ENCODE results near the gene CEACAM1. TPM values are rescaled to one million over a fixed set of nuclear protein-coding genes. Genes with fewer than 3 reads are reported as not detected.

CEACAM1 gene
- total RNA-seq (33.1 TPM), polyA plus RNA-seq (ENCODE audit: insufficient read depth, low read depth, low replicate concordance) (34.3 TPM)
- long read RNA-seq, donor 1, partial matches to known transcripts: 0 of 1 reads
- long read RNA-seq, donor 1, other reads (novel, unspliced or antisense): 0 of 1 reads
- long read RNA-seq, donor 2, partial matches to known transcripts: 0 of 2 reads
- long read RNA-seq, donor 2, other reads (novel, unspliced or antisense): 0 of 2 reads
- long read RNA-seq, donor 3, partial matches to known transcripts: 0 of 6 reads
- long read RNA-seq, donor 3, other reads (novel, unspliced or antisense): 0 of 6 reads
- long read RNA-seq, donor 4: 0 reads
- long read RNA-seq, donor 5, partial matches to known transcripts: 0 of 1 reads
- long read RNA-seq, donor 5, other reads (novel, unspliced or antisense): 0 of 1 reads
- long read RNA-seq, donor 6, partial matches to known transcripts: 0 of 2 reads
- long read RNA-seq, donor 6, other reads (novel, unspliced or antisense): 0 of 2 reads
- long read RNA-seq, donor 7, partial matches to known transcripts: 3 of 10 reads
- long read RNA-seq, donor 7, other reads (novel, unspliced or antisense): 6 of 10 reads
- long read RNA-seq, donor 8, partial matches to known transcripts: 0 of 3 reads
- long read RNA-seq, donor 8, other reads (novel, unspliced or antisense): 0 of 3 reads
- long read RNA-seq, donor 9: 0 reads
- long read RNA-seq, donor 10, partial matches to known transcripts: 0 of 3 reads
- long read RNA-seq, donor 10, other reads (novel, unspliced or antisense): 0 of 3 reads

- no peaks in the 10 kb centered on the region for H3K36me3 ChIP-seq (ENCODE audit: control insufficient read depth in 2 of 3, insufficient read depth in 3 of 3, low read length in 3 of 3)
- FAIRE-seq (no peak), DNase-seq (peak in 1 of 5 donors; percentile 19)
- H3K27ac ChIP-seq (ENCODE audit: low read depth in 2 of 2, low read length in 2 of 2): peak within 1 kb of the TSS; percentile 87 to 89
- intact Hi-C loops (cut with DNase I): no loop called here
- TF ChIP-seq CTCF (IDR thresholded peaks at IDR 0.05; ENCODE audit: borderline replicate concordance, extremely low read depth, insufficient read depth): no peak
- peak within 1 kb of the TSS in 2 of 3 donors; percentile 67 to 68 for H3K4me3 ChIP-seq (ENCODE audit: low read length in 3 of 3)
- H3K9me3 ChIP-seq (ENCODE audit: control insufficient read depth in 2 of 3, insufficient read depth in 1 of 3, low read length in 3 of 3): no peaks in the 10 kb centered on the region
- no peaks in the 10 kb centered on the region for H3K27me3 ChIP-seq (ENCODE audit: control insufficient read depth, insufficient read depth, low read length)
- H3K4me1 ChIP-seq (ENCODE audit: control insufficient read depth in 2 of 3, insufficient read depth in 2 of 3, low read depth in 1 of 3, low read length in 3 of 3): peaks cover 0 to 17% (median 11%) of the 10 kb centered on the region in 3 donors
- peak within 1 kb of the TSS in 1 of 3 donors; percentile 72 for H3K9ac ChIP-seq (ENCODE audit: low read length in 3 of 3)
These were observed at the start of gene CEACAM1 for GRCh38 chr19:42528354-42529247. TSS of gene CEACAM1 (minus strand) at chr19:42528481. CDS start at chr19:42528374, 107 bp downstream.

- no peak overlapping the region for H3K9ac ChIP-seq (ENCODE audit: low read length in 3 of 3)
These were observed 48.7 kb upstream of the CEACAM1 start for GRCh38 chr19:42577016-42577415.

GRCh38 chr19:42576241-42576640 lies 48.0 kb upstream of the CEACAM1 start:
- Histone ChIP-seq H3K4me1 (ENCODE audit: control insufficient read depth in 2 of 3, insufficient read depth in 2 of 3, low read depth in 1 of 3, low read length in 3 of 3) (no peaks in the 10 kb centered on the region), H3K27ac (ENCODE audit: low read depth in 2 of 2, low read length in 2 of 2) (no peak overlapping the region), H3K4me3 (ENCODE audit: low read length in 3 of 3) (no peak overlapping the region), H3K36me3 (ENCODE audit: control insufficient read depth in 2 of 3, insufficient read depth in 3 of 3, low read length in 3 of 3) (no peaks in the 10 kb centered on the region), H3K27me3 (ENCODE audit: control insufficient read depth, insufficient read depth, low read length) (no peaks in the 10 kb centered on the region), H3K9me3 (ENCODE audit: control insufficient read depth in 2 of 3, insufficient read depth in 1 of 3, low read length in 3 of 3) (no peaks in the 10 kb centered on the region), H3K9ac (ENCODE audit: low read length in 3 of 3) (no peak overlapping the region)
- FAIRE-seq (no peak), DNase-seq (no peak)
- TF ChIP-seq CTCF (IDR thresholded peaks at IDR 0.05; ENCODE audit: borderline replicate concordance, extremely low read depth, insufficient read depth): no peak
- intact Hi-C loops (cut with DNase I): no loop called here

More at GRCh38 chr19:42577016-42577415, 48.7 kb upstream of the CEACAM1 start:
- Histone ChIP-seq H3K9me3 (ENCODE audit: control insufficient read depth in 2 of 3, insufficient read depth in 1 of 3, low read length in 3 of 3) (no peaks in the 10 kb centered on the region), H3K27ac (ENCODE audit: low read depth in 2 of 2, low read length in 2 of 2) (no peak overlapping the region), H3K27me3 (ENCODE audit: control insufficient read depth, insufficient read depth, low read length) (no peaks in the 10 kb centered on the region), H3K4me1 (ENCODE audit: control insufficient read depth in 2 of 3, insufficient read depth in 2 of 3, low read depth in 1 of 3, low read length in 3 of 3) (no peaks in the 10 kb centered on the region), H3K4me3 (ENCODE audit: low read length in 3 of 3) (no peak overlapping the region), H3K36me3 (ENCODE audit: control insufficient read depth in 2 of 3, insufficient read depth in 3 of 3, low read length in 3 of 3) (no peaks in the 10 kb centered on the region)
- DNase-seq (no peak), FAIRE-seq (no peak)
- intact Hi-C loops (cut with DNase I): no loop called here
- no peak for TF ChIP-seq CTCF (IDR thresholded peaks at IDR 0.05; ENCODE audit: borderline replicate concordance, extremely low read depth, insufficient read depth)
